Muscle layer of duodenum (tissue), 2 donors: ENCODE measurements around the gene AMZ2.
"Not testable (repeated sequence)": the region's sequence is repeated elsewhere in the genome, so short reads cannot be mapped to it uniquely, and the experiment has no call there.

Source experiments
- H3K27ac ChIP-seq: one replicate; pipeline ENCODE4 v1.7.0; 2013; ENCODE audit warnings: mild to moderate bottlenecking, low read length
- H3K27me3 ChIP-seq: one replicate; pipeline ENCODE4 v1.7.0; 2013; ENCODE audit warnings: low read depth, mild to moderate bottlenecking, control low read depth, low read length
- H3K36me3 ChIP-seq, 2 donors: one replicate each; pipeline ENCODE4 v1.7.0; 2013; ENCODE audit warnings: low read length in 2 of 2, control low read depth in 1 of 2, mild to moderate bottlenecking in 1 of 2; ENCODE audit not compliant: insufficient read depth in 2 of 2, control insufficient read depth in 1 of 2
- H3K4me1 ChIP-seq, 2 donors: one replicate each; pipeline ENCODE4 v1.7.0; 2013; ENCODE audit warnings: low read length in 2 of 2, mild to moderate bottlenecking in 2 of 2, control low read depth in 1 of 2, moderate library complexity in 1 of 2; ENCODE audit not compliant: insufficient read depth in 2 of 2, control insufficient read depth in 1 of 2
- H3K4me3 ChIP-seq, 2 donors: one replicate each; pipeline ENCODE4 v1.7.0; 2013; ENCODE audit warnings: low read length in 2 of 2, low read depth in 1 of 2, mild to moderate bottlenecking in 1 of 2
- H3K9me3 ChIP-seq, 2 donors: one replicate each; pipeline ENCODE4 v1.7.0; 2013; ENCODE audit warnings: low read length in 2 of 2, control low read depth in 1 of 2, mild to moderate bottlenecking in 1 of 2; ENCODE audit not compliant: control insufficient read depth in 1 of 2
- donor health status: healthy.

The AMZ2 gene

GRCh38 chr17:68257934-68258333 lies 10.1 kb downstream of the AMZ2 start:
- H3K27ac ChIP-seq: no peak overlapping the region
- peaks cover 3 to 17% of the 10 kb centered on the region in 2 donors for H3K36me3 ChIP-seq
- no peak overlapping the region for H3K4me3 ChIP-seq
- no peaks in the 10 kb centered on the region for H3K27me3 ChIP-seq
- no peaks in the 10 kb centered on the region for H3K9me3 ChIP-seq
- peaks cover 0 to 2% of the 10 kb centered on the region in 2 donors for H3K4me1 ChIP-seq

GRCh38 chr17:68258890-68259647 lies 11.2 kb downstream of the AMZ2 start:
- H3K27ac ChIP-seq: peak overlapping the region; percentile 56
- not testable (repeated sequence) for H3K9me3 ChIP-seq, H3K27me3 ChIP-seq, H3K4me3 ChIP-seq, H3K4me1 ChIP-seq
- peaks cover 0 to 14% of the 10 kb centered on the region in 2 donors for H3K36me3 ChIP-seq

GRCh38 chr17:68259648-68259951 lies 11.8 kb downstream of the AMZ2 start:
- H3K36me3 ChIP-seq: peaks cover 0 to 11% of the 10 kb centered on the region in 2 donors
- not testable (repeated sequence) for H3K27ac ChIP-seq, H3K9me3 ChIP-seq, H3K4me1 ChIP-seq, H3K4me3 ChIP-seq, H3K27me3 ChIP-seq

GRCh38 chr17:68260051-68260762 lies 12.4 kb downstream of the AMZ2 start:
- Histone ChIP-seq H3K36me3 (peaks cover 0 to 7% of the 10 kb centered on the region in 2 donors), H3K4me1 (peaks cover 0 to 8% of the 10 kb centered on the region in 2 donors), H3K4me3 (no peak overlapping the region), H3K27ac (no peak overlapping the region), H3K27me3 (no peaks in the 10 kb centered on the region), H3K9me3 (no peaks in the 10 kb centered on the region)

GRCh38 chr17:68262467-68262866 lies 14.6 kb downstream of the AMZ2 start:
- H3K4me3 ChIP-seq, H3K36me3 ChIP-seq, H3K27me3 ChIP-seq, H3K27ac ChIP-seq, H3K4me1 ChIP-seq, H3K9me3 ChIP-seq: not testable (repeated sequence)

GRCh38 chr17:68263101-68263681 lies 15.3 kb downstream of the AMZ2 start:
- H3K4me1 ChIP-seq, H3K27me3 ChIP-seq, H3K9me3 ChIP-seq, H3K27ac ChIP-seq, H3K36me3 ChIP-seq, H3K4me3 ChIP-seq: not testable (repeated sequence)

- H3K9me3 ChIP-seq, H3K27ac ChIP-seq, H3K4me3 ChIP-seq, H3K27me3 ChIP-seq, H3K36me3 ChIP-seq, H3K4me1 ChIP-seq: not testable (repeated sequence)
Measured at GRCh38 chr17:68265833-68266232, 18.0 kb downstream of the AMZ2 start.

GRCh38 chr17:68273722-68274121 lies 25.9 kb downstream of the AMZ2 start:
- Histone ChIP-seq H3K4me3 (no peak overlapping the region), H3K36me3 (no peaks in the 10 kb centered on the region), H3K4me1 (no peaks in the 10 kb centered on the region), H3K27me3 (no peaks in the 10 kb centered on the region), H3K9me3 (peaks cover 4 to 5% of the 10 kb centered on the region in 2 donors), H3K27ac (no peak overlapping the region)

GRCh38 chr17:68276339-68276738 lies 28.5 kb downstream of the AMZ2 start:
- not testable (repeated sequence) for H3K4me1 ChIP-seq, H3K27me3 ChIP-seq

GRCh38 chr17:68277807-68278206 lies 30.0 kb downstream of the AMZ2 start:
- no peaks in the 10 kb centered on the region for H3K4me1 ChIP-seq
- no peak overlapping the region for H3K27ac ChIP-seq
- H3K27me3 ChIP-seq: no peaks in the 10 kb centered on the region
- no peaks in the 10 kb centered on the region for H3K36me3 ChIP-seq
- H3K9me3 ChIP-seq: peaks cover 4 to 5% of the 10 kb centered on the region in 2 donors
- no peak overlapping the region for H3K4me3 ChIP-seq

More at GRCh38 chr17:68276339-68276738, 28.5 kb downstream of the AMZ2 start:
- not testable (repeated sequence) for H3K9me3 ChIP-seq, H3K36me3 ChIP-seq, H3K4me3 ChIP-seq, H3K27ac ChIP-seq

- H3K27me3 ChIP-seq, H3K4me1 ChIP-seq, H3K27ac ChIP-seq, H3K4me3 ChIP-seq, H3K9me3 ChIP-seq, H3K36me3 ChIP-seq: not testable (repeated sequence)
Measured at GRCh38 chr17:68281965-68282364, 34.1 kb downstream of the AMZ2 start.
